DMS53 (cell line): ENCODE results near the gene MYH16.
"Not testable (repeated sequence)": the region's sequence is repeated elsewhere in the genome, so short reads cannot be mapped to it uniquely, and the experiment has no call there.

Experiments used
- DNase-seq: peaks from one replicate; lab custom pipeline; 2025; lab: John Stamatoyannopoulos, UW

MYH16 gene

GRCh38 chr7:99258501-99258900 is 14.1 kb upstream of the MYH16 start:
- DNase-seq = no peak

DNA sequence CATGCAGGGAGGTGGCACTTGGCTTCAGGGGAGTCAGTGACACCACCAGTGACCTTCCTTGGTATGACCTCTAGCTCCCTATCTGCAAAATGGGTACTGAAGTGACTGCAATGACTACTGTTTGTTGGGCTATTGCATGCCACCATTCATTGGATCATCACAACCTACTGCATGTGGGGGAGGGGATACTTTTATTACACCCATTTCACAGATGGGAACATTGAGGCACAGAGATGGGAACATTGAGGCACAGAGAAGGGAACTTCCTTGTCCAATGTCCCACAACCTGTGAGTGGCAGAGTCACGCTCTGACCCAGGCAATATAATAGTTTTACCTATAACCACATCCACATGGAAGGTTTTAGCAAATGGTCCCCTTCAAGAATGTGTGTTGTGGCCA is 12.2 kb upstream of the MYH16 start:
- no peak for DNase-seq

DNA sequence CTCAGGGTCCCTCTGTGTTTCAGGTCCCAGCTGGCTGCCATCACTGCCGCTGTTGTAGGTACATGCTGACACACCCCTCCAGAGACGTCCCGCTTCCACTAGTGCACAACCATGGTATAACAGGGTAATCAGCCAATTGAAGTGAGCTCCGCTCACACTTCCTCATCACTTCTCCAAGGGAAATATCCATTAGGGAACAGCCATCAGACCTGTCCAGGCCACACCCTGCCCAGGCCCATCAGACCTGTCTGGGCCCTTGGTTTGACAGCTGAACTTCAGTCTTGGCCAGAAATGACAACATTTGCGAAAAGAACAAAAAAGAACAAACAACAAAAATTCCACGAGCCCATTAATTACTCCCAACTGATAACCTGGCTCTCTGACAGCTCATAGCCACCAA is 11.0 kb upstream of the MYH16 start:
- no peak for DNase-seq

DNA sequence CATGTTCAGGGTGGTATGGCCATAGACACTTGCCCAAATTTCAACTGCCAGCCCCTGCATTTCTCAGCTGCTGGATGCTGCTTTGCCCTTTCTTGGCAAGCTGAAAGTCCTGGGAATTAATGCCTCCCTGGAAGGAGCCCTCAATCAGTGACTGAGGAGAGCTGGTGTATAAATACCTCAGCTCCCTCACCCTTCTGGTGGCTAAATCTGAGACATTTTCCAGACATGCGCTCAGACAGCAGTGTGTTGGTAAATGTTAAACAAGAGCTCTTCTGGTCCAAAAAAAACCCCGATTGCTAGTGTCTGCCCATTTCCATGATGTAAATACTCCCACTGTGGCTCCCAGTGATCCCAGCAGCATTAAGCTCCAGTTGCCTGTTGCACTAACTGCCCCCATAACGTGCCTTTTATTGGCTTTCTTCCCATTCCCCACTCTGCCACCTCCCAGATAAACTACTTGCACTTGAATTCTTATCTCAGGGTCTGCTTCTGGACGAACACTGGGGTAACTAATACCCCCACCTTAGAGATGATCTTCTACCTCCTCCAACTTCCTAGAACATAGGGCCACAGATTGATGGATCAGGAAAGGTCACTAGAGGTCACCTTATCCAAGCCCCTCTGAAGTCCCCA is 6.7 kb upstream of the MYH16 start:
- no peak for DNase-seq

GRCh38 chr7:99267481-99267840 is 5.2 kb upstream of the MYH16 start:
- peak; percentile 45 for DNase-seq

- DNase-seq = no peak
These were observed 4.6 kb upstream of the MYH16 start for GRCh38 chr7:99267841-99268576.

- DNase-seq = no peak
These were observed 4.1 kb upstream of the MYH16 start for GRCh38 chr7:99268577-99268908.

GRCh38 chr7:99270702-99271101 is 1.9 kb upstream of the MYH16 start:
- peak; percentile 81 for DNase-seq

DNA sequence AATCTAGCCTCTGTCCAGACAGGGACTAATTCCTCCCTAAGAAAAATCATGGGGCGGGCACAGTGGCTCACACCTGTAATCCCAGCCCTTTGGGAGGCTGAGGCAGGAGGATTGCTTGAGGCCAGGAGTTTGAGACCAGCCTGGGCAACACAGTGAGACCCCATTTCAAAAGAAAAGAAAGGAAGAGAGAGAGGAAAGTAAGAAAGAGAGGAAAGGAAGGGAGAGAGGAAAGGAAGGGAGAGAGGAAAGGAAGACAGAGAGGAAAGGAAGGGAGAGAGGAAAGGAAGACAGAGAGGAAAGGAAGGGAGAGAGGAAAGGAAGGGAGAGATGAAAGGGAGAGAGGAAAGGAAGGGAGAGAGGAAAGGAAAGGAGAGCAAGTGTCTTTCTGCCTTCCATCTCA is 922 bp downstream of the MYH16 start:
- DNase-seq = not testable (repeated sequence)

DNA sequence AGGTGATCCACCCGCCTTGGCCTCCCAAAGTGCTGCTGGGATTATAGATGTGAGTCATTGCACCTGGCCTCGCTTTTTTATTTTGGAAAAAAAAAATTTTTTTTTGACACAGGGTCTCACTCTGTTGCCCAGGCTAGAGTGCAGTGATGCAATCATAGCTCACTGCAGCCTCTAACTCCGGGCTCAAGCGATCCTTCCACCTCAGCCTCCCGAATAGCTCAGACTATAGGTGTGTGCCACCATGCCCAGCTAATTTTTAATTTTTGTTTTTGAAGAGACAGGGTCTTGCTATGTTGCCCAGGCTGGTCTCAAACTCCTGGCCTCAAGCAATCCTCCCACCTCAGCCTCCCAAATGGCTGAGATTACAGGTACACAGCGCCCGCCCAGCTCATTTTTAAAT is 2.3 kb downstream of the MYH16 start:
- DNase-seq = peak; percentile 31

DNA sequence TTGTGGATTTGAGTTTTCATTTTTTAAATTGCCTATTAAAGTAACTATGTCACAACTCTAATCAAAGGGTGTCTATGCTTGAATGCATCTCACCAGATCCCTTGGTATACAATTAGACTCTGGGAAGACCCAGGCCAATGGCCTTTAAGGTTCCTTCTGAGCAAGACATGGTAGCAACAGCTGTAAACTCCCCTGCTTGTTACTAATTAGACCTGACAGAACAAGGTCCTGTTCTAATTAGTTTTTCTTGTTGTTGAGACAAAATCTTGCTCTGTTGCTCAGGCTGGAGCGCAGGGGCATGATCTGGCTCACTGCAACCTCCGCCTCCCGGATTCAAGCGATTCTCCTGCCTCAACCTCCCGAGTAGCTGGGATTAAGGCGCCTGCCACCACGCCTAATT is 2.9 kb downstream of the MYH16 start:
- DNase-seq = no peak

DNA sequence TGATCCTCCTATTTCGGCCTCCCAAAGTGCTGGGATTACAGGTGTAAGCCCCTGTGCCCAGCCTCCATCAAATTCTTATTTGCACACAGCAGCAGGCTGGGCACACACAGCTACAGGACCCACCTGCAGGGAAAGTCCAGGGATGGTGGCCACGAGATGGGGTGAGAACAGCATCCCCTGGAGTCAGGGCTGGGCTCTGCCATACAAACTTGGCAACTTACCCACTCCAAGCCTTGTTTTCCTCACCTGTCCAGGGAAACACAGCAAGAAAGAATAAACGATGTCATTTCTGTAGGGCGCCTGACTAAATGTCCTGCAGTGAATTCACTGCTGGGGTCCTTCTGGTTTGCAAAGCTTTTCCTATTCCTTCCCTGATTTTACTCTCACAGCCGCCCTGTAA is 5.5 kb downstream of the MYH16 start:
- peak; percentile 20 for DNase-seq

GRCh38 chr7:99284165-99284564 is 11.5 kb downstream of the MYH16 start:
- not testable (repeated sequence) for DNase-seq

GRCh38 chr7:99287779-99288534 is 15.3 kb downstream of the MYH16 start:
- no peak for DNase-seq

- DNase-seq = no peak
These were observed 16.5 kb downstream of the MYH16 start for GRCh38 chr7:99289185-99289584.

GRCh38 chr7:99290148-99290547 is 17.5 kb downstream of the MYH16 start:
- not testable (repeated sequence) for DNase-seq

DNA sequence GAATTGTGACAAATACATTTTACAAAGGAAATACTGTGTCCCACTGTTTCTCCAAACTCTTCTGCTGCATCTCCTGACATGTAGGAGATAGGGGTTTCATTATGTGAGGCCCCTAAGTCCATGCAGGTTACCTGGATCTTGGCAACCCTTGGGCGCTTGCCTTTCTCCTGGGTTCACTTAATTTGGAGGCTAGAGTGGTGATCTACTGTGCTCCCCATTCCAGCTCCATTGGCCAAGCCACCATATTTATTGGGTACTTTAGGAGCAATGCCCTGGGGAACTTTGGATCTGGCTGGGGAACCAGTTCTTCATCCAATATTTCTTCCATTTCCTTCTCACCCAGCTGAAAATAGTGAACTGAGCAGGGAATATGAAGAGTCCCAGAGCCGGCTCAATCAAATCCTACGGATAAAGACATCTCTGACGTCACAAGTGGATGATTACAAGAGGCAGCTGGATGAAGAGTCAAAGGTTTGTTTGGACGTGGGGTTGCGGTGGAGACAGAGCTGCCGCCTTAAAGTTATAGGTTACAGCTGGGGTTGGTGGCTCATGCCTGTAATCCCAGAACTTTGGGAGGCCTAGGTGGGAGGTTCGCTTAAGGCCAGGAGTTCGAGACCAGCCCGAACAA is 18.5 kb downstream of the MYH16 start:
- DNase-seq = peak; percentile 92

- DNase-seq = no peak
These were observed 19.5 kb downstream of the MYH16 start for GRCh38 chr7:99292127-99292526.

DNA sequence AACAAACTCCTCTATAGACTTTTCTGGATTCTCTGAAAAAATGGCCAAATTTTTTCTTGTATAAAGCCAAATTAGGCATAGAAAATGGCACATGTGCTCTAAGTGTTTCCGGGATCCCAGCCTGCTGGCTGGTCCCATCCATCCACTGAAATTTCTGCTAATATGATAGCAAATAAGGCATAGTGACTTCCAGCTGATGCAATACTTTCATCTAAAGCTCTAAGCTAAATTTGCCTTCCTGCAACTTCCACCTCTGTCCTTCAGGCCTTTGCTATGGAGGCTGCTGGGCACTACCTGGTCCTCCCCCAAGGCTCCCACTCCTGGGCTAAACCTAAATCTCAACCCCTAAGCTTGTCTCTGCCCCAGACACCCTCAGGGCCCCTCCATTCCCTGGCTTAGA is 20.5 kb downstream of the MYH16 start:
- no peak for DNase-seq

- DNase-seq = no peak
These were observed 21.0 kb downstream of the MYH16 start for GRCh38 chr7:99293650-99294049.

- no peak for DNase-seq
These were observed 23.8 kb downstream of the MYH16 start for GRCh38 chr7:99296471-99296870.

GRCh38 chr7:99301496-99301895 is 28.9 kb downstream of the MYH16 start:
- DNase-seq = no peak
